Ureter (tissue), 1 donor: Measurements from ENCODE around the gene REEP3. TPM values are rescaled to one million over a fixed set of nuclear protein-coding genes. Genes with fewer than 3 reads are reported as not detected.
"Not testable (repeated sequence)": the region's sequence is repeated elsewhere in the genome, so short reads cannot be mapped to it uniquely, and the experiment has no call there.

ENCODE experiments used
- DNase-seq: peaks from one replicate; pipeline ENCODE4 v3.0.0-alpha.2; 2020; ENCODE audit warnings: low spot score
- total RNA-seq: library from RNA; stranded (reverse); gene quantifications from one replicate; pipeline ENCODE4 v1.2.4, GENCODE V29; 2023
- donor health status: DM: yes; HTN: yes; CAD: no.

REEP3 gene
- total RNA-seq, 1 donor from 2014 or later: 56.7 TPM

DNA sequence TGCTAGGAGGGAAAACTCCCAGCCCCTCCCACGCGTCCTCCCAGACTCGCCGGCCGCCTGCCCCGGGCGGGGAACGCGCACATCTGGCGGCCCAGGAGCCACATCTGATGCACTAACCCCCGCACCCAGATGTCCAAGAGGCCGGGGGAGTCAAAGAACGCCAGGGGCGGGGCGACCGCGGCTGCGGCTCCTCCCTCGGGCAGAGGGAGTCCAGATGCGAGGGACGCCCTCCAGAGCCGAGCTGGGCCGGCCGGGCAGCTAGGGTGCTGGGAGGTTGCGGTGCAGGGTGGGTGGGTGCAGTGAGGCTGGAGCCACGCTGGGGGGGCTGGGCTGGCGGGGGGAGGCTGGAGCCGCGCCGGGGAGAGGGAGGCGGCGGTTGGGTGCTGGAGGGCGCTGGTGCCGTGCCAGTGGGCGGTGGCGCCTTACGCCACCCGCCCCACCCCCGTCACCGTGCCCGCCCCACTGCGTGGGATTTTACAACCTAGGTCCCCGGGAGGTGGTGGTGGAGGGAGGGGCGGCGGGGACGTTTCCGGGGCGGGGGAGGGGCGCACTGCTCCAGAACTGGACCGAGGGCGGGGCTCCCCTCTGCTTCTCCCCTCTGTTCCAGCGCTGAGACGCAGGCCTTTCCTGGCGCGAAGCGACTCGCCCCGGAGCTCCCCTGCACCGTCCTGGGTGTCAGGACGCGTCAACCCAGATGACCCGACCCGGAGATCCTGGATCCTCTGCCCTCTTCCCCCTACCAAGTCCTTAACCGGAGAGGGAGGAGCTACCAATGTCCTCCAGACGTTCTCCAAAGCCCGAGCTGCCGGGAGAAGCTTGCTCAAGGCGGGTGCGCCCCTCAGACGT lies 109.1 kb downstream of the REEP3 start:
- DNase-seq: peak; percentile 90

DNA sequence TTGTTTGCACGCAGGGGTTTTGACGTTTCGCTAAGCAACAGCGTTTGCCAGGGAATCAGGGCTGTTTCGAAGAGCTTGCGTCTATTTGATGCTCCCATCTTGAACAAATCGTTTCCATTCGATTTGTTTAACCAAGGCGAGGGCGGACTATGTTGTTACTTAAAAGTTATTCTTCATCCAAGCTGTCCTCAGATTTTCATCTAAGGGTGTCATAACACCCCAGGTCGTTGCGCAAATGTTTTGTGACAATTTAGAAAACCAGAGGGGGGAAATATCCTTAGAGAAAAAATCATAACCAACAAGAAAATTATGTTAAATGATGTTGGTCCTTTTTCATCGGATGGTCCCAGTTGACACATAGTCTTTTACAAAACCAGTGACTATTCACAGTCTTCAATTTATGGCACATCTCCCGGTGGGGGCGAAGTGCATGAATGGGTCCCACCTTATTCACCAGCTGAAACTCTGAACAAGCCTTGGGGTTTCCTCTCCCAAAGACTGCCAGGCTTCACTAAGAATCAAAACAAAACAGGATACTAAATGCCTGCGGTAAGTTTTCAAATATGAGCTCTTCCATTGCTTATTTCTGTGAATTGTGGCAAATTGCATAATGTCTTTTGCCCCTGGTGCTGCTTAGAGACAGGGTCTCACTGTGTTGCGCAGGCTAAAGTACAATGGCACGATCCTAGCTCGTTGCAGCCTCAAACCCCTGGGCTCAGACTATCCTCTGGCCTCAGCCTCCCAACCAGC lies 109.9 kb downstream of the REEP3 start:
- no peak for DNase-seq

DNA sequence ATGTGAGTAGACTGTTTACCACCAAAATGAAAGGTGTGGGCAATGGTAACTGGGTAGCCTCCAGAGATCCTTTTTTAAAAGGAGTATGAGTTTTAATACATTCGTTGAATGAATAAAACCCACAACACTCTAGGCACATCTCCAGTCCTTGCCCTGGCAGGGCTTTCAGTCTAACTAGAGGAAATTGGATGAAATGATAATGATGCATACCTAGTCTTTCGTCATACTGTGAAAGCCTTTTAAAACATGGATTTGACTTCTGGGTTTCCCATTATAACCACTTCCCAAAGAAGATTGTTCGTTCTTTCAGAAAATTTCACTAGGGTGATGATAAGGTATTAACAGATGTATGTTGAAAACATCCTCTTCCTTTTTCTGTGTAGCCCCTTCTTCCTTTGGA lies 110.8 kb downstream of the REEP3 start:
- DNase-seq: no peak

DNA sequence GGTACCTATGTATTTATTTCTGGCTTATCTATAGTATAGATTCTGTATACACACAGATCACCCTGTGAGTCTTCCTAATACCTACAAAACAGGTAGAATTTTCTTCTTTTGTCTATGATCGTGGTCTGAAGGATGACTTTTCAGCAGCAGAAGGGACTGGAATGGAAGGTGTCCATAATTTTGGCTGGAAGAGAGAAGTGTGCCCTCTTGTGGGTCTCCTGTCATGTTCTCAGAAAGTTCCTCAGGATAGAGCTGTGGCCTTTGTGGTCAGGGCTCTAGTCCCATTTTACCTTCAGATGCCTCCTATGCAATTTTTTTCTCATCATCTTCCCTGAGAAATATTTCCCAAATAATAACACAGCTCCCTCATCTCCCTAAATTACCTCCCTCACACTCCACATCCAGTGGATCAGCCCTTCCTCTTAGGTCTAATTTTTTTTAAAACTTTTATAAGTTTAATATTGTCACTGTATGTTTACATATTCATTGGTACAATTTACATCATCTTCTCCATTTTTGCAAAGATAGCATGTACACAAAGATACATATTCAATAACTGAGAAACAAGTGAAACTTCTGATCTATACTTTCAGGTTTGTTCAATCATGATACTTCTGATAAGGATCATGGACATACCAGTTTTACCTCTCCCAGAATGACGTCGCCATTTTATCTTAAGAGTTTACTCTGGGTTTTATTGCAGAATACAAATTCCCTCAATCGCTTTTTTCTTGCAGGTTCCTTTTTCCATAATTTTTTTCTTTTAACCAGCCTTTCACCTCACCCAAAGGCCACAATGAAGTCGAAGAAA lies 112.7 kb downstream of the REEP3 start:
- no peak for DNase-seq

DNA sequence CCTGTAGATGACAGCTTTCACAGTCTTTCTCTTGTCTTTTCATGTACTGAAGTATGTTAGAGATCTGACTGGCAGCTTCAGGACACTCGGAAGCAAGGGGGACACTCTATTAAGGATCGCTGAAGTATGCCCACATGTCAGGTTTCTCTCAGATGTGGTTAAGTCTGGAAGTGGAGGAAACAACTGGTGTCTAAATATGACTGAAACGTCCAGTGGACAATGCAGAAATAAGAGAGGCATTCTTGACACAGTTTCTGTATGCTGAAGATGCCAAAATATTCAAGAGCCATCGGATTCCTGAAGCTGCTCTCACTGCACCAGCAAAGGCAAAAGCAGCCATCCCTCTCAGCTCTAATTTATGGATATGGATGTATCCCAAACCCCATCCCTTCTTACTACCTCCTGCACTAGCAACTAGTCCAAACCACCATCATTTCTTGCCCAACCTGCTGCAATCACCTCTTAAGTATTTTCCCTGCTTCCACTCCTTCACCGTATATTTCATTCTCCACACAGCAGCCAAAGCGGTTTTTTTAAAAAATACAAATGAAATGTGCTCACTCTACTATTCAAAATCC lies 113.4 kb downstream of the REEP3 start:
- no peak for DNase-seq

DNA sequence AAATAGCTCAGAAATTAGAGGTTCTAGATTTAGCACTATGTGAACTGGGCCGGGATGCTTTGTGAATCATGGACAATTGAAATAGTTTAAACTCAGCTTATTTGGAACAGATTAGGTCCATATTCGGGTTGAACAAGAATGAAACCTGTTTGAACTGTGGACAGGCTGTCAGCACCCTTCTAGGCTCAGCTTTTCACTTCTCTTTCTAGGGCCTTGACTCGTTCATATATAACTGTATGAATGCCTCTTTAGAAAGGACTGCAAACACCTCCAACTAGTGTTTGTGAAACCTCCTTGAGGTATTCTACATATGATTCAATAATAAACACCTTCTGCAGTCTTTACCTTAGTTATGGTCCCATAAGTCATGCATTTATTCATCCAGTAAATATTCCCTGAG lies 115.6 kb downstream of the REEP3 start:
- DNase-seq: no peak

DNA sequence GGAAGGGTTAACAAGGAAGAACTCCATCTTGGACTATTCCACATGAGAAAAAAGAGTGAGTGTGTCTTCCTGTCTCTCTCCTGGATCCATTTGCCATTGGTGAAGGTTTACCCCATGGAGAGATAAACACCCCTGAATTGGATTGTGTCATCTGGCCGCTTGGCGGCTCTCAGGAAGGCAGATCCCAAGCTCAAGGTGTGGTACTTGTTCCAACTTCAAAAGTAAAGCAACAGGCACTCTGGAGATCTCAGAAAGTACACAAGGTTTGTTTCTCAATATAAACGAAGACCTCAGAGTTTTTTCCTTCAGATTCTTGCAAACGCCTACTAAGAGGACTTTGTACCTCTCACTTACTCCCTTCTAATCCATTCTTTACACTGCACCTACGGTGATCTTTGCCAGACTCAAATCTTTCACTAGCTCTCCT lies 116.7 kb downstream of the REEP3 start:
- no peak for DNase-seq

DNA sequence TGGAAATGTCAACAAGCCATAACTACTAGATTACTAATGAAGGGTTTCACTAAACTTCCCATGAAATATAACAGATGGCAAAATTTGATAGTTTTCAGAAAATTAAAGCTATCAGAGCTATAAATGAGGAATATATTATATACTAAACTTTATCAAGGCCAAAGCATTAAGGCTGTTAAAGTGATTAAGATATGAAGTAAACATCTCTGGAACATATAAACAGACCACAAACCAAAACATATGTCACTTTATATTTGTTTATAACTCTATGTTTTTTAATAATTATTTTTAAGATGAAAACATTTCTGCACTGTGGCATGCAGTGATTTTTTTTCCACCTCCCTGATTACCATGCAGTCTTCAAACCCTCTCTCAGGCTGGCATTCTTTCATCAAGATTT lies 120.2 kb downstream of the REEP3 start:
- no peak for DNase-seq

DNA sequence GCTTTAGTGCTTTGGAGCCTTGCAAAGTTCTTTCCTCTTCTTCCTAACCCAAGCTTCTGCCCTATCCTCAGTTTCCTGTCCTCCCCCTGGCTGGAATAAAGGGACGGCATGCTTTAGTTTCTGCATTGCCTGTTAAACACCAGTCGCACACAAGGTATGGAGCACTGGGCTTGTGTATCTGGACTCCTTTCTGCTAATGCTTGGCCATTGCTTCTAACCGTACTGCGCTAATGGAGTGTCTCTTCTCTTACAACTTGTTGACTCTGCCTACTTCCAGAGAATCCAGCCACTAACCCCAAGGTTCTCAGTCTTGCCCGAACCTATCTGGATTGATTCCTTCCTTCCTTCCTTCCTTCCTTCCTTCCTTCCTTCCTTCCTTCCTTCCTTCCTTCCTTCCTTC lies 120.6 kb downstream of the REEP3 start:
- DNase-seq: no peak

DNA sequence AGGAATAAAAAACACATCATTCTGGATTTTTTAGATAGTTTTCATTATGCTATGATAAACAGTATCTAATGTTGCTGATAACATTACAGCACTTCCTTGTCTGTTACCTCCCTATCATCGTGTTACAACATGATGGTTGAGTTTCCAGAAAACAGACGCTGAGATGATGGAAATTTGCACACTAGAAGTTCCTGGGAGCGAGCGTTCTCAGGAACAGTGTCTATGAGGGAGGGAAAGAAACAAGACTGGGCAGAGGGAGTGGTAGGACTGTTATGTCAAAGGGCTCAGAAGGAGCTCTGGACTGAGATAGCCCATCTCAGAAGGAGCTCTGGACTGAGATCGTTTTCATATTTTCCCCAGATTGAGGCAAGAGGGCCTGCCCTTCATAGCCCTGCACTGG lies 121.6 kb downstream of the REEP3 start:
- no peak for DNase-seq

DNA sequence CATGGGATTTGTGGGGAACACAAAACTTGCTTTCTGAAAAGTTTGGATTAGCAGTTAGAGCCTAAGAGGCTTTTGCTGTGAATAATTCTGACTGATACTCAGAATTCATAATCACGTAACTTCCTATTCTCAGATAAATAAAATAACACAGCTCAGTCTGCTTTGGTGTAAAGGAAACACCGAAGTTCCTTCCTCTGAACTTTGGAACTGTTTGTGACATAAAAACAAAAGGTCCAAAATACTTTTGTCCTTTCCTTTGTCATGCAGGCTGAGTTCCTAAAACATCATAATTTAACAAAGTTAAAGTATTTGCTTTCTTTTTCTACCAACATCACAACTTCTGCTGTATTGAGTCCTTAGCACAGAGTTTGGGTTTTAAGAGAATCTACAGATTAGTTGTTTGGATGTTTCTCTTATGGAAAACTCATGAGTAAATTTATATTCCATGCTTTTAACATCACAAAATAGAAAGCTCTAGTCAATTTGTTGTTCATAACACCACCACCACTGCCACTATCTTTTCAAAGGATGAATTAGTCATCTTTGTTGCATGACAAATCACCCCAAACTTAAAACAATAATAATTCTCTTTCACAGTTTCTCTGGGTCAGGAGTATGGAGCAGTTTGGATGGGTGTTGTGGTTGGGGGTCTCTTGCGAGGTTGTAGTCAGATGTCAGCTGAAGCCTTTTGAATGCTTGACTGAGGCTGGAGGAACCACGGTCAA lies 123.4 kb downstream of the REEP3 start:
- no peak for DNase-seq

DNA sequence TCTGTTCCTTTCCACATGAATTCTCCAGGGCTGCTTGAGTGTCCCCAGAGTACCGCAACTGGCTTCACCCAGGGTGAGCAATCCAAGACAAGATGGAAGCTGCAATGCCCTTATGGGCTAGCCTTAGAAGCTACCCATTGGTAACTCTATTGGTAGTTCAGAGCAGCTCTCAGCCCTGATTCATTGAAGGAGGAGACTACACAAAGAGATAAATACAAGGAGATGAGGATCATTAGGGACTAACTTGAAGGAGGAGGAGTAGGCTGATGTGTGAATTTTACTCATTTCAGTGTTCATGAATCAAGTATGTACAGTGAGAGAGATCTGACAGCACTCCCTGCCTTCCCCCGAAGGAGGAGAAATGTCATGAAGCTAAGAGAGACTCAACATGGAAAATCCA lies 124.0 kb downstream of the REEP3 start:
- no peak for DNase-seq

DNA sequence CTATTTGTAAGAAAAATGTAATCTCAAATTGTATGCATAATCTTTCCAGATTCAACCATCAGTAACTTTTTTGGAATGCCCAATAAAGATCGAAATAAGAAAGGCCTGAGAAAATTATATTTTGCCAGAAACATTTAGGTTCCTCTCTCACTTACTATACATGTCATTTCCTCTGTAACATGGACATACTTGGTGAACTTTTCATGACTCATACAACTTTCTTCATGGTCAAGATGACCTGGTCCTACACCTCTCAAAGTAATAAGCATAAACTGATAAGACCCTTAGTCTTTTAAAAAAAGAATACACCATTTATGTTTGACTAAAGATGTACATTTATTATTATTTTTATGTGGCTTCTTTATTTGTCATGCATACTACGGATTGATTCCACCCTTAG lies 125.3 kb downstream of the REEP3 start:
- DNase-seq: no peak

DNA sequence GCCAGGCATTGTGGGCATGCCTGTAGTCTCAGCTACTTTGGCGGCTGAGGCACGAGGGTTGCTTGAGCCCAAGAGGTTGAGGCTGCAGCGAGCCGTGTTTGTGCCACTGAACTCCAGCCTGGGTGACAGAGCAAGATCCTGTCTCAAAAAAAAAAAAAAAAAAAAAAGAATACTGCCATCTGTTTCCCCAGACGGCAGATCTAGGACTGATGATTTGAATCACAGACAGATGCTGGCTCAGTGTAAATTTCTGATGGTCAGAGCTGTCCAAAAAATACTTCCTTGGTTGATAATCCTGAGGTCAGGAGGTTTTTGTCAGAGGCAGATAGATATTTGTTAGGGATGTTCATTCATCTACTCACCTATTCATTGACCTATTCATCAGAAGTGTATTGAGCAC lies 130.7 kb downstream of the REEP3 start:
- DNase-seq: no peak

DNA sequence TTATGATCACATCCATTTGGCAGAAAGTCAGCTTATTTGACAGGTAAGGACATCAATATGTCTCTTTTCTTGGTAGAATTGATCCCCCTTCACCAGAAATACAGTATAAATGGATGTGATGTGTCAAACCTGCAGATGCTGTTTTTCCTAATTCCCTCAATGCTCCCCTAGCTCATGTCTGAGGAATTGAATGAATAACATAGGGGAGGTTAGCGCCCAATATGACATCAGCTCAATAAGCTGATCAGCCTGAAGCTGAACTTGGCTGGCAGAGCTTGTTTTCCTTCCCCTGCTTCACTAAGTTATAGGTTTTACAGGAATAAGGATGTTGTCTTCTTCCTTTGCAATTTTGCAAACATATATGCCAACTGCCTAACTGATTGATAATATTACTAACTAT lies 132.5 kb downstream of the REEP3 start:
- no peak for DNase-seq

DNA sequence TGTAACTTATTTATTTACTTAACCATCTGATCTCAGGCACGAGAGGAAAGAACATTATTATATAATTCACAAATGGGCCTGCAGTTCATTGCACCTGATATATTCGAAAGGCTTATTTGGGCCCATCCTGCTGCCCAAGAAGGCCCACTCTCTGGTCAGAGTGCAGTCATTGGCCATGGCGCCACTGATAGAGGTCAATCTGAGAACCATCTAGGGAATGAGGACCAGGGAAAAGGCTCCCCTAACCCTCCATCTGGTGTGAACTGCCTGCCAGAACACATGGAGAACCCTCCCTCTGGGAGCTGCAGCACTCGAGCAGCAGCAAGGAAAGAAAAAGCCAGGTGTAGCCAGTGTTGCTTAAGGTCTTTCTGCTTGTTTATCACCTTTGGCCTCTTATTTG lies 136.6 kb downstream of the REEP3 start:
- DNase-seq: no peak

DNA sequence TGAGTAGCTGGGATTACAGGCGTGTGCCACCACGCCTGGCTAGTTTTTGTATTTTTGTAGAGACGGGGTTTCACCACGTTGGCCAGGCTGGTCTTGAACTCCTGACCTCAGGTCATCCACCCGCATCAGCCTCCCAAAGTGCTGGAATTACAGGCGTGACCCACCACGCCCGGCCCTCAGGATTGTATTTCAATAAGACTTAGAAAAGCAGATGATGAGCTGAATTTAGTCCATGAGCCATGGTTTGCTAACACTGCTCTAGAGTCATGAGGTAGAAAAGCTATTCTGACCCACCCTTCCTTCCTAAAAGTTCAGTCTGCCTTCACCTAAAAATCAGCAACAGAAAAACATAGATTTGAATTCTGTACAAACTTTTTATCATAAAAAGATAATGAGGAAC lies 139.7 kb downstream of the REEP3 start:
- DNase-seq: not testable (repeated sequence)

DNA sequence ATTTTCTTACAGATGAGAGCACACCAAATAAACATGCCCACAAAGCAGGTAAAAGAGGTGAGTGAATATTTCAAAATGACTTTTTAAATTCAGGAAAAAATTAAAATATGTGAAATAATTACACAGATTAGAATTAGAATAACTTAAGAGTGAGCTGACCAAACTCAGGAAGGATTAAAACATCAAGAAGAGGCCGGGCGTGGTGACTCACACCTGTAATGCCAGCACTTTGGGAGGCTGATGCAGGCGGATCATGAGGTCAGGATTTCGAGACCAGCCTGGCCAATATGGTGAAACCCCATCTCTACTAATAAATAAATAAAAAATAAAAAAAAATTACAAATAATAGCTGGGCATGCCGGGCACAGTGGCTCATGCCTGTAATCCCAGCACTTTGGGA lies 140.1 kb downstream of the REEP3 start:
- DNase-seq: no peak

DNA sequence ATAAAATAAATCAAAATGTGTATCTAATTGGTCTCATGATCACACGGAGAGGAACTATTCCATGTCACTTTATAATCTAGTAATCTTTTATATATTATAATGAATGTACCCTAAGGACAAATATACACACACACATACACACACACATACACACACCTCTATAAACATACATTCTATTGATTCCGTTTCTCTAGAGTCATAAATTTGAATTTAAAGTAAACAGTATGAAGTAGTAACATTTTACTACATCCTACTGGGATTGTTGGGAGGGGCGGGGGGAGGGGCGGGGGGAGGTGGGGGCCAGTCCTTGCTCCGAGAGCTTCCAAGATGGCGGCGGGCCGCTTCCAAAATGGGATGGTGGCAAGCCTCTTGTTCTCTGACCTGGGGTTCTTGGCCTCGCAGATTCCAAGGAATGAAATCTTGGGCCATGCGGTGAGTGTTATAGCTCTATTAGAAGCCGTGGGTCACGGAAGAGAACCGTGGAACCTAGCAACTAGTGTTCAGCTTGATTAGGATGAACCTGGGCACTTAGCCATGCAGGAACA lies 143.2 kb downstream of the REEP3 start:
- DNase-seq: no peak

DNA sequence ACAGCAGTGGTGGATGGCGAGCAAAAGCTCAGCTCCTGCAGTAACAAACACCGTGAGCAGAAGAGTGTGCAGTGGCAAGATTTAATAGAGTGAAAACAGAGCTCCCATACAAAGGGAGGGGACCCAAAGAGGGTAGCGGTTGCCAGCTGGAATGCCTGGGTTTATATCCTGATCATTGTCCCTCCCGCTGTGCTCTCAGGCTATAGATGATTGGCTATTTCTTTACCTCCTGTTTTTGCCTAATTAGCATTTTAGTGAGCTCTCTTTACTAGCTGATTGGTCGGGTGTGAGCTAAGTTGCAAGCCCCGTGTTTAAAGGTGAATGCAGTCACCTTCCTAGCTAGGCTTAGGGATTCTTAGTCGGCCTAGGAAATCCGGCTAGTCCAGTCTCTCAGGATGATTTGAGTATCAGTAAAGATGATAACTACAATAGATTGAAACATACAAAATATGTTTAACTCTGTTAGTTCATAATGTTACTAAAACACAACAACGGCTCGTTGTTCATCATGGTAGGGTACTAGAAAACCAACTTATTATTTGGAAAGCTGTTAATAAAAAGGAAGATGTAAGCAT lies 143.9 kb downstream of the REEP3 start:
- DNase-seq: not testable (repeated sequence)

DNA sequence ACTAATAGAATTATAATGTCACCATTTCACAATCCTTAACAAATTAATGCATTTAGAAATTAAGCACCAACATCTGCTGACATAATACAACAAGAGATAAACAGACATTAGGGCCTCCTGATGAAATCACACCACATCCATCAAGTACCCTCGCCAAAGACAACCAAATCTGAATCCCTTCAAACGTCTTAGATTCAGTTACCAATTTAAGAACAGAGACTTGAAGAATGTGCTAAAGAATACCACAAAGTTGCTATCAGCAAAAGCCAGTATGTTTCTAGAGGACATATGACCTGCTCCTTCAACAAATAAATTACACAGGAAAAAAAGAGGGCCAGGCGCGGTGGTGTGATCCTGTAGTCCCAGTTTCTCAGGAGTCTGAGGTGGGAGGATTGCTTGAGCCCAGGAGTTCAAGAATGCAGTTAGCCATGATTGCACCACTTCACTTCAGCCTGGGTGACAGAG lies 144.5 kb downstream of the REEP3 start:
- no peak for DNase-seq
